ENCODE data around the gene SSX2IP. TPM values are rescaled to one million over a fixed set of nuclear protein-coding genes. Genes with fewer than 3 reads are reported as not detected.
A peak's percentile ranks its signal among the peaks of the same experiment; 100 is the strongest.

The SSX2IP gene
- total RNA-seq, 2 experiments from 2014 or later = 10.0 to 12.7 TPM

- intact Hi-C loops (cut with micrococcal nuclease) = loop anchor here (5.0 kb wide), 1 partner anchor 182 kb away; the partner anchor contains the start of genes GNG5 and SPATA1
- H3K27me3 Mint-ChIP-seq = no peaks in the 10 kb centered on the region
- ATAC-seq (no peak), DNase-seq (peak; percentile 61)
- H3K27ac Mint-ChIP-seq = peak overlapping the region; percentile 69
- ChIA-PET POLR2A (interaction anchor here (0.6 to 1.7 kb wide), 3 partner anchors 11 to 32 kb away, joined by 3 to 4 read pairs (median 3); no protein-coding TSS in a partner anchor), CTCF (interaction anchor here (0.7 to 1.5 kb wide), 7 partner anchors 9 to 247 kb away, joined by 3 to 4 read pairs (median 4); no protein-coding TSS in a partner anchor)
- H3K4me3 Mint-ChIP-seq = peak overlapping the region; percentile 93
- peaks cover 61% of the 10 kb centered on the region for H3K4me1 Mint-ChIP-seq (ENCODE audit: low read depth)
- no peaks in the 10 kb centered on the region for H3K36me3 Mint-ChIP-seq (ENCODE audit: low read depth)
- H3K9me3 Mint-ChIP-seq = peaks cover 4% of the 10 kb centered on the region
- no peak for TF ChIP-seq CTCF (IDR thresholded peaks at IDR 0.05)
Observed at GRCh38 chr1:84689514-84690396, 506 bp downstream of the SSX2IP start.

DNA sequence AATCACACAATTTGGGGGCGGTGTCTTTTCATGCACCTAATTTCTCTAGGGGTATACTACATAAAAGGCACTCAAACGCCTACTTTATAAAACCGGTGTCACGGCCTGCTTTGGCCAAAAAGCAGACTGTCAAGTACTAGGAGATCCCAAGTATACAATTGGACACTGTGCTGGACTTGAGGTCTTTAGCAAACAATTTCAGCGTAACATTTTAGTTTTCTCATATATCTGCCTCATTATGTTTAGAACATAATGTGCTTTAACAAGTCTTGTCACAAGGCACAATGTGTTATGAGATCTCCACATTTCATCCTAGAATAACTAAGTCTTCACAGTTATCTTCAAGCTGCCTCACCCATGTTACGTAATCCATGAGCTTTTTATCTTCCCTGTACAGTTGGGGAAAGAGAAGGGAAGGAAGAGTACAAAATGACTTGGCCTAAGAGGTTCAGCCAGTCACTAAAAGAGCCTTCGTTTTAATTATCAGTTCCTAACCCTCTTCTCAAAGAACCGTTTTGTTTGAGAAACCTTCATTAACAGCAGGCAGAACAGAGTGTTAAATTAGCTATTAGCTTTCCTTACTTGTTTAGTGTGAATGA, 1.7 kb downstream of the SSX2IP start:
- TF ChIP-seq CTCF (IDR thresholded peaks at IDR 0.05) = no peak
- intact Hi-C loops (cut with micrococcal nuclease) = loop anchor here (5.0 kb wide), 1 partner anchor 181 kb away; the partner anchor contains the start of genes GNG5 and SPATA1
- DNase-seq (no peak), ATAC-seq (no peak)
- Mint-ChIP-seq H3K27me3 (no peaks in the 10 kb centered on the region), H3K4me1 (ENCODE audit: low read depth) (peaks cover 56% of the 10 kb centered on the region), H3K27ac (no peak overlapping the region), H3K36me3 (ENCODE audit: low read depth) (no peaks in the 10 kb centered on the region), H3K9me3 (no peaks in the 10 kb centered on the region), H3K4me3 (peak overlapping the region; percentile 93)
- ChIA-PET CTCF (interaction anchor here (0.9 to 1.9 kb wide), 6 partner anchors 8 to 246 kb away, joined by 3 to 5 read pairs (median 4); no protein-coding TSS in a partner anchor), POLR2A (interaction anchor here (1.2 to 1.7 kb wide), 3 partner anchors 10 to 115 kb away, joined by 3 to 4 read pairs (median 3); partner anchors contain the start of gene CTBS)

DNA sequence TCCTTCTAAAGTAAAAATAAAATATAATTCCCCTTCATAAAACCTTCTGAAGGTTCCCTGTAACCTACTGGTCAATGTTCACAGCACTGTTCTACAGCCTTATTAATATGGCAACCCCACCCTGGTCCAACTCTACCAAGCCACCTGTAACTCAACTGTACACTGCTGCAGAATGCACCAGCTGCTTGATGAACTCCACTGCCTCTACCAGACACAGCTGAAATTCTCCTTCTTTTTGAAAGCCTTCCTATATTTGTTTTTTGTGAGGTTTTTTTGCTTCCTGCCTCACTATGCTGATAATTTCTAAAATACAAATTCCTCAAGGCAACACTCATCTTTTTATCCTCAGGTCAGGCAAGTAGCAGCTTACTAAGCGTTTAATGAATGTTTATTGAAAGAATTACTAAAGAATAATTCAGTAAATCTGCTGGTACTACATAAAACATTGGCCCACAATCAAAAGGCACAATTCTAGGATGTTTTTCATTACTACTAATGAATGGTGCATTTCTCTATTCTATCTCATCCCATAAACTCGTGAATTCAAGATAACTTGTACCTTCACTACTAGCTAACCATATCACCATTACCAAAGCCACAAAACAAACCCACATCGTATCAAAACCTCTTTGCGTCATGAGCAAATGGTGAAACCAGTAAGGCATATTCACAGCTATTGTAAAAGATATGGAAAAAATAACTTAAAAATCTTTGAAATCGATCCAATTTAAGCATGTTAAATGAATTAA, 2.4 kb downstream of the SSX2IP start:
- POLR2A ChIA-PET = interaction anchor here (1.2 kb wide), 1 partner anchor 114 kb away, joined by 3 read pairs; the partner anchor contains the start of gene CTBS
- CTCF ChIA-PET = interaction anchor here (0.8 to 1.9 kb wide), 5 partner anchors 11 to 257 kb away, joined by 3 to 5 read pairs (median 4); no protein-coding TSS in a partner anchor

DNA sequence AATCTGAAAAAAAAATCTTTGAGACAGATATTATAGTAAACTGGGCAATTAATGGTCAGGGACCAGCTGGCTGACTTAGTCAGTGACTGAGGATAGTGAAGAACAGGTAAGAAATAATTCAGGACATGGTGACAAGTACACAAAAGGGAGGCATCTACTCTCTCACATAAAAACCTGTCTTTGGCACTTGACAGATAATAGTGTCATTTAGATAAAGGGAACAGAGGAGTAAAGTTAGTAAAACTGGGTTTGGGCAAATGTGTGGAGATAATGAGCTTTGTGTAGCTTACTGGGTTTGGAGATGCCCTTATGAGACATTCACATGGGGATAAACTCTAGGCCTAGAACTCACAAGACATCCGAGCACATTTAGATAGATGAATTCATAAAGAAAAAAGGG, 4.0 kb downstream of the SSX2IP start:
- Mint-ChIP-seq H3K4me3 (no peak overlapping the region), H3K36me3 (ENCODE audit: low read depth) (peaks cover 4% of the 10 kb centered on the region), H3K4me1 (ENCODE audit: low read depth) (peaks cover 40% of the 10 kb centered on the region), H3K27me3 (no peaks in the 10 kb centered on the region), H3K9me3 (no peaks in the 10 kb centered on the region), H3K27ac (no peak overlapping the region)
- ChIA-PET POLR2A (interaction anchor here (0.5 kb wide), 1 partner anchor 822 kb away, joined by 3 read pairs; no protein-coding TSS in a partner anchor), CTCF (interaction anchor here (0.9 to 1.5 kb wide), 2 partner anchors 38 to 67 kb away, joined by 5 to 7 read pairs; no protein-coding TSS in a partner anchor)
- ATAC-seq (no peak), DNase-seq (no peak)
- TF ChIP-seq CTCF (IDR thresholded peaks at IDR 0.05) = no peak
- intact Hi-C loops (cut with micrococcal nuclease) = loop anchor here (5.0 kb wide), 1 partner anchor 179 kb away; the partner anchor contains the start of genes GNG5 and SPATA1

More for the DNA sequence above, 2.4 kb downstream of the SSX2IP start:
- Mint-ChIP-seq H3K4me3 (peak overlapping the region; percentile 1), H3K27ac (no peak overlapping the region), H3K9me3 (no peaks in the 10 kb centered on the region), H3K4me1 (ENCODE audit: low read depth) (peaks cover 52% of the 10 kb centered on the region), H3K27me3 (no peaks in the 10 kb centered on the region), H3K36me3 (ENCODE audit: low read depth) (no peaks in the 10 kb centered on the region)
- no peak for TF ChIP-seq CTCF (IDR thresholded peaks at IDR 0.05)
- intact Hi-C loops (cut with micrococcal nuclease) = loop anchor here (5.0 kb wide), 1 partner anchor 181 kb away; the partner anchor contains the start of genes GNG5 and SPATA1
- no peak for DNase-seq
- no peak for ATAC-seq

Measured in activated CD8-positive, alpha-beta T cell treated with anti-CD3 and anti-CD28 coated beads for 36 hours (primary cell).